Liver (tissue), 9 donors: ENCODE measurements around the gene MEGF11. TPM values are rescaled to one million over a fixed set of nuclear protein-coding genes. Genes with fewer than 3 reads are reported as not detected.

Experiments used
- DNase-seq: peaks from one replicate; pipeline ENCODE4 v3.0.0-alpha.2; 2017; ENCODE audit warnings: low spot score
- H3K27ac ChIP-seq, 2 donors: one replicate each; pipeline ENCODE4 v1.7.0; 2013; ENCODE audit warnings: inconsistent platforms in 2 of 2, low read length in 2 of 2, control low read depth in 1 of 2, low read depth in 1 of 2, mild to moderate bottlenecking in 1 of 2
- H3K27me3 ChIP-seq, 4 donors: one replicate each; pipeline versions ENCODE4 v1.6.1 to v1.7.0; 2013; ENCODE audit warnings: low read length in 3 of 4, inconsistent platforms in 1 of 4, mild to moderate bottlenecking in 1 of 4, moderate library complexity in 1 of 4; ENCODE audit not compliant: control insufficient read depth in 4 of 4, insufficient read depth in 4 of 4
- H3K36me3 ChIP-seq, 4 donors: one replicate each; pipeline versions ENCODE4 v1.6.1 to v1.7.0; 2013; ENCODE audit warnings: low read length in 3 of 4, mild to moderate bottlenecking in 3 of 4, low read depth in 1 of 4, moderate library complexity in 1 of 4; ENCODE audit not compliant: control insufficient read depth in 4 of 4, insufficient read depth in 3 of 4
- H3K4me1 ChIP-seq, 4 donors: one replicate each; pipeline versions ENCODE4 v1.6.1 to v1.7.0; 2013; ENCODE audit warnings: low read length in 3 of 4, mild to moderate bottlenecking in 3 of 4, moderate library complexity in 1 of 4; ENCODE audit not compliant: control insufficient read depth in 4 of 4, insufficient read depth in 4 of 4
- H3K4me3 ChIP-seq, 3 donors: one replicate each; pipeline versions ENCODE4 v1.6.1 to v1.7.0; 2013; ENCODE audit warnings: low read length in 3 of 3, control low read depth in 1 of 3, low read depth in 1 of 3, mild to moderate bottlenecking in 1 of 3
- H3K9ac ChIP-seq, 2 donors: one replicate each; pipeline ENCODE4 v1.7.0; 2013; ENCODE audit warnings: low read length in 2 of 2, mild to moderate bottlenecking in 2 of 2, moderate library complexity in 2 of 2, control low read depth in 1 of 2, low read depth in 1 of 2
- H3K9me3 ChIP-seq, 4 donors: one replicate each; pipeline versions ENCODE4 v1.6.1 to v1.7.0; 2013; ENCODE audit warnings: low read length in 3 of 4; ENCODE audit not compliant: control insufficient read depth in 4 of 4
- EGR1 ChIP-seq, 2 donors: IDR thresholded peaks; 2 replicates each; pipeline ENCODE4 v1.6.1; 2016 to 2018; ENCODE audit warnings: antibody characterized with exemption in 2 of 2, low read depth in 2 of 2
- FOXA1 ChIP-seq: IDR thresholded peaks from 2 replicates; pipeline ENCODE4 v1.6.1; 2016; ENCODE audit warnings: antibody characterized with exemption
- FOXA2 ChIP-seq: IDR thresholded peaks from 2 replicates; pipeline ENCODE4 v1.6.1; 2016; ENCODE audit warnings: antibody characterized with exemption
- GABPA ChIP-seq, 2 donors: IDR thresholded peaks in 1 of 2; conservative IDR thresholded peaks in 1 of 2; 2 replicates each; pipeline ENCODE4 v1.6.1; 2016; ENCODE audit warnings: antibody characterized with exemption in 2 of 2, mild to moderate bottlenecking in 1 of 2, moderate library complexity in 1 of 2
- HNF4G ChIP-seq: IDR thresholded peaks from 2 replicates; pipeline ENCODE4 v1.6.1; 2016; ENCODE audit warnings: antibody characterized with exemption
- JUND ChIP-seq, 2 donors: IDR thresholded peaks; 2 replicates each; pipeline ENCODE4 v1.6.1; 2016; ENCODE audit warnings: antibody characterized with exemption in 2 of 2
- NR2F2 ChIP-seq: IDR thresholded peaks from 2 replicates; pipeline ENCODE4 v1.6.1; 2016; ENCODE audit warnings: antibody characterized with exemption
- RAD21 ChIP-seq, 2 donors: IDR thresholded peaks; 2 replicates each; pipeline ENCODE4 v1.6.1; 2016; ENCODE audit warnings: antibody characterized with exemption in 2 of 2, mild to moderate bottlenecking in 2 of 2
- RXRA ChIP-seq, 2 donors: IDR thresholded peaks; 2 replicates each; pipeline ENCODE4 v1.6.1; 2017 to 2018; ENCODE audit warnings: antibody characterized with exemption in 2 of 2, mild to moderate bottlenecking in 1 of 2
- SP1 ChIP-seq: IDR thresholded peaks from 2 replicates; pipeline ENCODE4 v1.6.1; 2018; ENCODE audit warnings: antibody characterized with exemption, mild to moderate bottlenecking
- TAF1 ChIP-seq: conservative IDR thresholded peaks from 2 replicates; pipeline ENCODE4 v1.6.1; 2016; ENCODE audit warnings: antibody characterized with exemption, mild to moderate bottlenecking
- YY1 ChIP-seq: IDR thresholded peaks from 2 replicates; pipeline ENCODE4 v1.6.1; 2016; ENCODE audit warnings: antibody characterized with exemption, mild to moderate bottlenecking
- WGBS: extraction: QIAGEN DNeasy Blood & Tissue Kit; methylation state at CpG from one replicate; pipeline ENCODE4 v1.1.7; 2013; 5-methylcytosine and 5-hydroxymethylcytosine counted together
- polyA plus RNA-seq, 2 donors: library from polyadenylated mRNA; stranded (reverse) in 1 of 2; unstranded in 1 of 2; fragments of 200-250 nt in 1 of 2; fragments of >200 nt in 1 of 2; fragmentation: Nextera tagmentation in 1 of 2; extraction: Ambion mirVana in 1 of 2; gene quantifications; one replicate each; pipeline versions ENCODE4 v1.2.1 to v1.2.3, GENCODE V29; 2013 to 2015
- total RNA-seq, 2 donors: library from RNA; depleted of rRNA; stranded (reverse); fragments of >200 nt; gene quantifications; one replicate each; pipeline ENCODE4 v1.2.3, GENCODE V29; 2014
- TF ChIP-seq, protein P1 (sequence below): IDR thresholded peaks from 2 replicates; pipeline ENCODE4 v1.6.1; 2016; ENCODE audit warnings: antibody characterized with exemption, mild to moderate bottlenecking
- TF ChIP-seq, protein P2 (sequence below): fragments of 150-350 bp; IDR thresholded peaks from 2 replicates; pipeline ENCODE4 v1.5.1; 2017; ENCODE audit warnings: improper control_type of control experiment, low read depth, low read length; ENCODE audit not compliant: missing input control
- TF ChIP-seq, protein P3 (sequence below): IDR thresholded peaks from 2 replicates; pipeline ENCODE4 v1.6.1; 2016; ENCODE audit warnings: antibody characterized with exemption
- TF ChIP-seq, protein P4 (sequence below): IDR thresholded peaks from 2 replicates; pipeline ENCODE4 v1.6.1; 2016; ENCODE audit warnings: antibody characterized with exemption
- TF ChIP-seq, protein P5 (sequence below): IDR thresholded peaks from 2 replicates; pipeline ENCODE4 v1.6.1; 2016; ENCODE audit warnings: antibody characterized with exemption
- donor health status: healthy.
- donor health status: healthy.
- donor health status: healthy.
- donor health status: healthy.
- donor health status: healthy.

MEGF11 gene
- total and polyA plus RNA-seq, 4 donors, result under 0.01 to 0.51 (median 0.03) TPM; not detected in 1

DNA sequence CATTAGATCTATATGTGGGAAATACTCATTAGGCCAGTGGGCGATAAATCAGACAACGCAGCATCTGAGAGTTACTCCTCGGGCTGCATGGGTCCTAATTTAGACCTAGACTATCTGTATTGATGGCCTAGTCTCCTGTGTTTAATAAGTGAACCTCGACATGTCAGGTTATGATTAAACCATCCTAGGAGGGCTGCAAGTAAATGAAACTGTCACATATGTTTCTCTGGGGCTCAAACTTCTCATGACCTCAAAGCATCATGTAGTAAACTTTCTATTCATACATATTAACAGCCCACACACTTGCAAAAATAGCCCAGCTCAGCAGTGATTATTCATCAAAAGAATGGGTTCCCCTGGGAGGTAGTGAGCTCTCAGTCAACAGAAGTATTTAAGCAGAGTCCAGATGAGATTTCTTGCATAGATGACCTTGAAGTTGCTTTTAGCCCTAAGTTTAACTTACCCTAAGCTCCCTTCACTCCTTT, 332.7 kb downstream of the MEGF11 start:
- no peaks in the 10 kb centered on the region for H3K9me3 ChIP-seq
- TF ChIP-seq RXRA (IDR thresholded peaks at IDR 0.05), result no peak
- no peak for TF ChIP-seq YY1
- no peak for TF ChIP-seq JUND (IDR thresholded peaks at IDR 0.05)
- TF ChIP-seq, protein P1, sequence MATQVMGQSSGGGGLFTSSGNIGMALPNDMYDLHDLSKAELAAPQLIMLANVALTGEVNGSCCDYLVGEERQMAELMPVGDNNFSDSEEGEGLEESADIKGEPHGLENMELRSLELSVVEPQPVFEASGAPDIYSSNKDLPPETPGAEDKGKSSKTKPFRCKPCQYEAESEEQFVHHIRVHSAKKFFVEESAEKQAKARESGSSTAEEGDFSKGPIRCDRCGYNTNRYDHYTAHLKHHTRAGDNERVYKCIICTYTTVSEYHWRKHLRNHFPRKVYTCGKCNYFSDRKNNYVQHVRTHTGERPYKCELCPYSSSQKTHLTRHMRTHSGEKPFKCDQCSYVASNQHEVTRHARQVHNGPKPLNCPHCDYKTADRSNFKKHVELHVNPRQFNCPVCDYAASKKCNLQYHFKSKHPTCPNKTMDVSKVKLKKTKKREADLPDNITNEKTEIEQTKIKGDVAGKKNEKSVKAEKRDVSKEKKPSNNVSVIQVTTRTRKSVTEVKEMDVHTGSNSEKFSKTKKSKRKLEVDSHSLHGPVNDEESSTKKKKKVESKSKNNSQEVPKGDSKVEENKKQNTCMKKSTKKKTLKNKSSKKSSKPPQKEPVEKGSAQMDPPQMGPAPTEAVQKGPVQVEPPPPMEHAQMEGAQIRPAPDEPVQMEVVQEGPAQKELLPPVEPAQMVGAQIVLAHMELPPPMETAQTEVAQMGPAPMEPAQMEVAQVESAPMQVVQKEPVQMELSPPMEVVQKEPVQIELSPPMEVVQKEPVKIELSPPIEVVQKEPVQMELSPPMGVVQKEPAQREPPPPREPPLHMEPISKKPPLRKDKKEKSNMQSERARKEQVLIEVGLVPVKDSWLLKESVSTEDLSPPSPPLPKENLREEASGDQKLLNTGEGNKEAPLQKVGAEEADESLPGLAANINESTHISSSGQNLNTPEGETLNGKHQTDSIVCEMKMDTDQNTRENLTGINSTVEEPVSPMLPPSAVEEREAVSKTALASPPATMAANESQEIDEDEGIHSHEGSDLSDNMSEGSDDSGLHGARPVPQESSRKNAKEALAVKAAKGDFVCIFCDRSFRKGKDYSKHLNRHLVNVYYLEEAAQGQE, result no peak
- no peak for TF ChIP-seq HNF4G
- WGBS, result 95% methylated on average over 4 of the region's 4 CpGs
- no peaks in the 10 kb centered on the region for H3K36me3 ChIP-seq
- no peaks in the 10 kb centered on the region for H3K4me1 ChIP-seq
- H3K4me3 ChIP-seq, result no peak overlapping the region
- DNase-seq, result no peak
- H3K27me3 ChIP-seq, result no peaks in the 10 kb centered on the region
- no peak overlapping the region for H3K9ac ChIP-seq
- H3K27ac ChIP-seq, result no peak overlapping the region

DNA sequence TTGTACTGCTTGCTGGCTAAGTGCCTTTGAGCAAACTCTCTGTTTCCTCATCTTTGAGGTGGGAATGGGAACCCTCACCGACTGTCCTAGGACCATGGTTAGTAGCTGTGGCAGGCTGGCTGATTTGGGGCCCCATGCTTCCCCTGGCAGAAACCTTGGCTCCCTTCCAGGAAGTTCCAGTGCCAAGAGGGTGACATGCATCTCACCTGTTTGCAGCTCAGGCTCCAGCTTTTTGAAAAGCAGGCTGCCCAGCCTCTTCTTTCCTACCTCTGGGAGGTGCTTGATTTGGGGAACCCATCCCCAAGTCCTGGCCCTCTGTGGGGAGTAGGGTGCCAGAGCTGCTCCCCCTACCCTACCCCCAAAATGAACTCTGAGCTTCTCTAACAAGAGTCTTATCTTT, 333.4 kb downstream of the MEGF11 start:
- Histone ChIP-seq H3K9ac (no peak overlapping the region), H3K9me3 (no peaks in the 10 kb centered on the region), H3K27me3 (no peaks in the 10 kb centered on the region), H3K36me3 (no peaks in the 10 kb centered on the region), H3K27ac (no peak overlapping the region), H3K4me3 (no peak overlapping the region), H3K4me1 (no peaks in the 10 kb centered on the region)
- TF ChIP-seq NR2F2 (no peak), EGR1 (IDR thresholded peaks at IDR 0.05; ENCODE audit: low read depth in 2 of 2) (no peak)
- no peak for DNase-seq
- 65% methylated on average over 1 of the region's 1 CpG for WGBS

DNA sequence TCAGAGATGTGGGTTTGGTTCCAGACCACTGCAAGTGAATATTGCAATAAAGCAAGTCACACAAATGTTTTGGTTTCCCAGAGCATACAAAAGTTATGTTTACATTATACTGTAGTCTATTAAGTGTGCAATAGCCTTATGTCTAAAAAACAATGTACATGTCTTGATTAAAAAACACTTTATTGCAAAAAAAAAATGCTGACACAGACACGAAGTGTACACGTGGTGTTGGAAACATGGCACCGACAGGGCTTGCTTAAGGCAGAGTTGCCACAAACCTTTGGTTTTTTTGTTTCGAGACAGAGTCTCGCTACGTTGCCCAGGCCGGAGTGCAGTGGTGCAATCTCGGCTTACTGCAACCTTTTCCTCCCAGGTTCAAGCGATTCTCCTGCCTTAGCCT, 334.2 kb downstream of the MEGF11 start:
- Histone ChIP-seq H3K4me3 (no peak overlapping the region), H3K9ac (no peak overlapping the region), H3K9me3 (no peaks in the 10 kb centered on the region), H3K4me1 (no peaks in the 10 kb centered on the region), H3K36me3 (no peaks in the 10 kb centered on the region), H3K27me3 (no peaks in the 10 kb centered on the region), H3K27ac (no peak overlapping the region)
- no peak for DNase-seq
- 94% methylated on average over 9 of the region's 9 CpGs for whole genome bisulfite sequencing
- TF ChIP-seq RAD21 (IDR thresholded peaks at IDR 0.05) (no peak), FOXA2 (no peak), HNF4G (no peak), RXRA (IDR thresholded peaks at IDR 0.05) (no peak), GABPA (IDR thresholded peaks at IDR 0.05 in 1 of 2, conservative IDR thresholded peaks at IDR 0.05 in 1 of 2) (no peak), SP1 (no peak), YY1 (no peak), TAF1 (no peak), JUND (IDR thresholded peaks at IDR 0.05) (no peak), NR2F2 (no peak), FOXA1 (no peak), EGR1 (IDR thresholded peaks at IDR 0.05; ENCODE audit: low read depth in 2 of 2) (no peak)
- TF ChIP-seq, protein P2, sequence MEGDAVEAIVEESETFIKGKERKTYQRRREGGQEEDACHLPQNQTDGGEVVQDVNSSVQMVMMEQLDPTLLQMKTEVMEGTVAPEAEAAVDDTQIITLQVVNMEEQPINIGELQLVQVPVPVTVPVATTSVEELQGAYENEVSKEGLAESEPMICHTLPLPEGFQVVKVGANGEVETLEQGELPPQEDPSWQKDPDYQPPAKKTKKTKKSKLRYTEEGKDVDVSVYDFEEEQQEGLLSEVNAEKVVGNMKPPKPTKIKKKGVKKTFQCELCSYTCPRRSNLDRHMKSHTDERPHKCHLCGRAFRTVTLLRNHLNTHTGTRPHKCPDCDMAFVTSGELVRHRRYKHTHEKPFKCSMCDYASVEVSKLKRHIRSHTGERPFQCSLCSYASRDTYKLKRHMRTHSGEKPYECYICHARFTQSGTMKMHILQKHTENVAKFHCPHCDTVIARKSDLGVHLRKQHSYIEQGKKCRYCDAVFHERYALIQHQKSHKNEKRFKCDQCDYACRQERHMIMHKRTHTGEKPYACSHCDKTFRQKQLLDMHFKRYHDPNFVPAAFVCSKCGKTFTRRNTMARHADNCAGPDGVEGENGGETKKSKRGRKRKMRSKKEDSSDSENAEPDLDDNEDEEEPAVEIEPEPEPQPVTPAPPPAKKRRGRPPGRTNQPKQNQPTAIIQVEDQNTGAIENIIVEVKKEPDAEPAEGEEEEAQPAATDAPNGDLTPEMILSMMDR, result no peak
- TF ChIP-seq, protein P3, sequence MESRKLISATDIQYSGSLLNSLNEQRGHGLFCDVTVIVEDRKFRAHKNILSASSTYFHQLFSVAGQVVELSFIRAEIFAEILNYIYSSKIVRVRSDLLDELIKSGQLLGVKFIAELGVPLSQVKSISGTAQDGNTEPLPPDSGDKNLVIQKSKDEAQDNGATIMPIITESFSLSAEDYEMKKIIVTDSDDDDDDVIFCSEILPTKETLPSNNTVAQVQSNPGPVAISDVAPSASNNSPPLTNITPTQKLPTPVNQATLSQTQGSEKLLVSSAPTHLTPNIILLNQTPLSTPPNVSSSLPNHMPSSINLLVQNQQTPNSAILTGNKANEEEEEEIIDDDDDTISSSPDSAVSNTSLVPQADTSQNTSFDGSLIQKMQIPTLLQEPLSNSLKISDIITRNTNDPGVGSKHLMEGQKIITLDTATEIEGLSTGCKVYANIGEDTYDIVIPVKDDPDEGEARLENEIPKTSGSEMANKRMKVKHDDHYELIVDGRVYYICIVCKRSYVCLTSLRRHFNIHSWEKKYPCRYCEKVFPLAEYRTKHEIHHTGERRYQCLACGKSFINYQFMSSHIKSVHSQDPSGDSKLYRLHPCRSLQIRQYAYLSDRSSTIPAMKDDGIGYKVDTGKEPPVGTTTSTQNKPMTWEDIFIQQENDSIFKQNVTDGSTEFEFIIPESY, result no peak
- TF ChIP-seq, protein P1, result no peak
- TF ChIP-seq, protein P4, sequence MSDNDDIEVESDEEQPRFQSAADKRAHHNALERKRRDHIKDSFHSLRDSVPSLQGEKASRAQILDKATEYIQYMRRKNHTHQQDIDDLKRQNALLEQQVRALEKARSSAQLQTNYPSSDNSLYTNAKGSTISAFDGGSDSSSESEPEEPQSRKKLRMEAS, result no peak
- TF ChIP-seq, protein P5, sequence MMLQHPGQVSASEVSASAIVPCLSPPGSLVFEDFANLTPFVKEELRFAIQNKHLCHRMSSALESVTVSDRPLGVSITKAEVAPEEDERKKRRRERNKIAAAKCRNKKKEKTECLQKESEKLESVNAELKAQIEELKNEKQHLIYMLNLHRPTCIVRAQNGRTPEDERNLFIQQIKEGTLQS, result no peak
